Subcutaneous abdominal adipose tissue (tissue), 5 donors: ENCODE results near the gene SET.
A peak's percentile ranks its signal among the peaks of the same experiment; 100 is the strongest.
"Not testable (repeated sequence)": the region's sequence is repeated elsewhere in the genome, so short reads cannot be mapped to it uniquely, and the experiment has no call there.

Experiments used
- H3K27ac ChIP-seq: one replicate; pipeline ENCODE4 v1.7.0; 2013; ENCODE audit warnings: low read depth, mild to moderate bottlenecking, inconsistent platforms, low read length, moderate library complexity
- H3K27me3 ChIP-seq, 5 donors: one replicate each; pipeline ENCODE4 v1.7.0; 2013; ENCODE audit warnings: low read length in 5 of 5, inconsistent platforms in 1 of 5; ENCODE audit not compliant: control insufficient read depth in 5 of 5, insufficient read depth in 4 of 5
- H3K36me3 ChIP-seq, 5 donors: one replicate each; pipeline ENCODE4 v1.7.0; 2013; ENCODE audit warnings: low read length in 5 of 5; ENCODE audit not compliant: control insufficient read depth in 5 of 5, insufficient read depth in 5 of 5
- H3K4me1 ChIP-seq, 5 donors: one replicate each; pipeline ENCODE4 v1.7.0; 2013; ENCODE audit warnings: low read length in 5 of 5, mild to moderate bottlenecking in 3 of 5, moderate library complexity in 1 of 5; ENCODE audit not compliant: control insufficient read depth in 5 of 5, insufficient read depth in 5 of 5
- H3K4me3 ChIP-seq, 5 donors: one replicate each; pipeline ENCODE4 v1.7.0; 2013; ENCODE audit warnings: low read length in 5 of 5, low read depth in 1 of 5
- H3K9ac ChIP-seq, 5 donors: one replicate each; pipeline ENCODE4 v1.7.0; 2013; ENCODE audit warnings: low read length in 5 of 5, mild to moderate bottlenecking in 4 of 5, moderate library complexity in 3 of 5
- H3K9me3 ChIP-seq, 5 donors: one replicate each; pipeline ENCODE4 v1.7.0; 2013; ENCODE audit warnings: low read length in 5 of 5; ENCODE audit not compliant: control insufficient read depth in 5 of 5
- donor health status: healthy.
- donor health status: healthy.
- donor health status: healthy.
- donor health status: healthy.
- donor health status: healthy.

The SET gene, protein sequence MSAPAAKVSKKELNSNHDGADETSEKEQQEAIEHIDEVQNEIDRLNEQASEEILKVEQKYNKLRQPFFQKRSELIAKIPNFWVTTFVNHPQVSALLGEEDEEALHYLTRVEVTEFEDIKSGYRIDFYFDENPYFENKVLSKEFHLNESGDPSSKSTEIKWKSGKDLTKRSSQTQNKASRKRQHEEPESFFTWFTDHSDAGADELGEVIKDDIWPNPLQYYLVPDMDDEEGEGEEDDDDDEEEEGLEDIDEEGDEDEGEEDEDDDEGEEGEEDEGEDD

DNA sequence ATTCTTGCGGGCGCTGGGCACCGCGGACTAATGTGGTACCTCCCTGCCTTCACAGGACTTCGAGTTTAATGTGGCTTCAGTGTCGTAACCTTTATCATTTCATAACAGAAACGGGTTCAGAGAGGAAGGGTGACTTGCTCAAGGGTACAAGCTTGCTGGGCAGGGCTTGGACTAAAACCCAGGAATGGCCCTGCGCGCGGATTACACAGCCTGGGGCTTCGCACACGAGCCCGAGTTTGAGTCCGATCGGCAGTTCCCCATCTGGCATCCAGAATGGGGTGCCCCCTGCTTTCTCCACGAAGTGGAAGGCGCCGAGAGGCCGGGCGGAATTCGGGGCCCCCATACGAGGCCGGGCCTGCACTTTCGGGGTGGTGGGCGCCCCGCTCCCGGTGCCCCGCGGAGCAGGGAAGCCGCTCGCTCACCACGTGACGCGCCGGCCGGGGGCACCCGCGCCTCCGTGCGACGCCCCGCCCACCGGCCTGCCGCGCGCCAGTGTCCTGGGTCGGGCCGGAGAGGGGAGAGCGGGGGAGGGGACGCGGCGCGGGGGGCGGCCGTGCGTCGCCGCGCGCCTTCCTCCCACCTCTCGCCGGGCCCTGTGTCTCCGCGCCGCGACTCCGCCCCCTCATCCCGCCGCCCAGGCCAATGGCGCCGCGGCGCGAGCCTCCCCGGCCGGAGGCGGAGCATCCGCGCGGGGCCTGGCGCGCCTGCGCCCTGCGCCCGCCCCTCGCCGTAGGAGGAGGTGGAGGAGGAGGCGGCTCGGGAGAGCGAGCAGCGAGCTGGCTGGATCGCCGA, at the start of gene SET:
Gene SET (plus strand): TSS at position 722 of the 792 bp plus-strand sequence. CDS start 361 bp downstream, outside the sequence.
- Histone ChIP-seq H3K4me3 (peak within 1 kb of the TSS; percentile 56 to 84 (median 74)), H3K9ac (peak within 1 kb of the TSS; percentile 43 to 92 (median 85)), H3K9me3 (no peaks in the 10 kb centered on the region), H3K27ac (peak within 1 kb of the TSS; percentile 89), H3K4me1 (peaks cover 2 to 51% (median 34%) of the 10 kb centered on the region in 5 donors), H3K36me3 (peaks cover 12 to 24% (median 20%) of the 10 kb centered on the region in 5 donors), H3K27me3 (no peaks in the 10 kb centered on the region)

DNA sequence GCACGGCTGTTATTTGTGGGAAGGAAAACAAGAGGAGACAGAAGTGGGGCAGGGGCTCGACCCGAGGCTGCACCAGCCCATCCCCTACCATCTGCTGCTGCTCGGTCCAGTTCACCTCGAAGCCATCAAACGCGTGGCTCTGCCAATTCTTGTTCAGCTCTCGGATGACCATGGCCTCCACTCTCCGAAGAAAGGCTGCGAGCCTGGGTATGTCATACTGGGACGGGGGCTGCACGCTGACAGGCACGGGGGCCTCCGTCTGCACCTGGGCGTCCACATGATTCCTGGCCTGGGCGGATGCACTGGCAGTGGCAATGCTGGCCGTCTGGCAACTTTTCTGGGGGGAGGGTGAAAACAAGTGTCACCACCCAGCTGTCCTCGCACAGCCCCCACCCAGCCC, 48.4 kb upstream of the SET start:
- Histone ChIP-seq H3K4me3 (no peak overlapping the region), H3K9me3 (no peaks in the 10 kb centered on the region), H3K27ac (no peak overlapping the region), H3K9ac (no peak overlapping the region), H3K36me3 (peaks cover 0 to 12% (median 4%) of the 10 kb centered on the region in 5 donors), H3K27me3 (no peaks in the 10 kb centered on the region), H3K4me1 (peaks cover 0 to 10% (median 7%) of the 10 kb centered on the region in 5 donors)

DNA sequence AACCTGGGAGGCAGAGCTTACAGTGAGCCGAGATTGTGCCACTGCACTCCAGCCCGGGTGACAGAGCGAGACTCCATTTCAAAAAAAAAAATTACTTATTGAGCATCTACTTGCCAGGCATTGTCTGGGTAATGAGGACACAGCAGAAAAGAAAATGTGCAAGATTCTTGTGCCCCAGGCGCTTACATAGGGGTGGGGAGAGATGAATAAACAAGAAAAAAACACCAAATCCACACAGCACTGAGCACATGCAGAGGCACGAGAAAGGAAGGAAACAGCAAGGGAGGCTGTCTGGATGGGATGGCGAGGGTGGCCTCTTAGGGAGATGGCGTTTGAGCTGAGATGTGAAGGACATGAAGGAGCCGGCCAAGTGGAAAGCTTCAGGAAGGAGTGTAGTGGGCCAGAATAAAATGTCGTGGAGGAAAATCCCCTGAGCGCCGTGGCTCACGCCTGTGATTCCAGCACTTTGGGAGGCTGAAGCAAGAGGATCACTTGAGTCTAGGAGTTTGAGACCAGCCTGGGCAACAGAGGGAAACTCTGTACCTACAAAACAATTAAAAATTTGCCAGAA, 46.3 kb upstream of the SET start:
- H3K9ac ChIP-seq = no peak overlapping the region
- no peaks in the 10 kb centered on the region for H3K27me3 ChIP-seq
- H3K4me1 ChIP-seq = no peaks in the 10 kb centered on the region
- no peak overlapping the region for H3K4me3 ChIP-seq
- no peaks in the 10 kb centered on the region for H3K9me3 ChIP-seq
- H3K27ac ChIP-seq = no peak overlapping the region
- H3K36me3 ChIP-seq = peaks cover 0 to 12% (median 4%) of the 10 kb centered on the region in 5 donors

DNA sequence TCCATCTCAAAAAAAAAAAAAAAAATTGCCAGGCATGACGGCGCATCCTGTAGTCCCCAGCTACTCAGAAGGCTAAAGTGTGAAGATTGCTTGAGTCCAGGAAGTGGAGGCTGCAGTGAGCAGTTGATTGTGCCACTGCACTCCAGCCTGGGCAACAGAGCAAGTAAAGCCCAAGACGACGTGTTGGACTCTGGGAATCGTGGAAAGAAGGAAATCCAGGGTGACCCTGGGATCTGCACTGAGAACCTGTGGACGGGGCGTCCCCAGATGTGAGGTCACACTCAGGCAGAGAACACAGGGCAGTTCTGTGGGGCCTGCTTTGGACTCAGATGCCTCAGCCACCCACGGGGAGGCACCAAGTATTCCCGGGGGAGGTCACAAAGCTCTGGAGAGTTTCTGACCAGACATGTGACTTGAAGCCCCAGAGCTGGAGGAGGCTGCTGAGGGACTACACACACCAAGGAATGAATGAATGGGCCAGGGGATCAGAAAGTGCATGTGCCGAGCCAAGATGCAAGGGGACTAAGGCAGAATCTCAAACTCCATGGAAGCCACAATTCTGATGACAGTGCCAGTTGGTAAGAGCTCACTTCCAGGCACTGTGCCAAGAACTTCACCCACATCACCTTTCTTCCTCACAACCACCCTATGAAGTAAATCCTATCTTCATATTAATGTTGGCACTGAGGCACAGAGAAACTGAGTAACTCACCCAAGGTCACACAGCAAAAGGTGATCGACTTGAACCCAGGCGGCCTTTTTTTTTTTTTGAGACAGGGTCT, 45.3 kb upstream of the SET start:
- H3K27ac ChIP-seq = no peak overlapping the region
- H3K9ac ChIP-seq = no peak overlapping the region
- no peaks in the 10 kb centered on the region for H3K9me3 ChIP-seq
- peaks cover 0 to 8% (median 4%) of the 10 kb centered on the region in 5 donors for H3K36me3 ChIP-seq
- no peaks in the 10 kb centered on the region for H3K27me3 ChIP-seq
- H3K4me3 ChIP-seq = no peak overlapping the region
- no peaks in the 10 kb centered on the region for H3K4me1 ChIP-seq

DNA sequence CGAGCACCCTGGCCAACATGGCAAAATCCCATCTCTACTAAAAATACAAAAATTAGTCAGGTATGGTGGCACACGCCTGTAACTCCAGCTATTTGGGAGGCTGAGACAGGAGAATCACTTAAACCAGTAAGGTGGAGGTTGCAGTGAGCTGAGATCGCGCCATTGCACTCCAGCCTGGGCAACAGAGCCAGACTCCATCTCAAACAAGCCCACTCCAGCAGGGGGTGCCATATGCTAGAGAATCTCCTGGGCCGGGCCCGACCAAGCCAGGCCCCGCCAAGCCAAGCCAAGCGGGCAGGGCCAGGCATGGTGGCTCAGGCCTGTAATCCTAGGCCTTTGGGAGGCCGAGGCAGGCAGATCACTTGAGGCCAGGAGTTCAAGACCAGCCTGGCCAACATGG, 40.8 kb upstream of the SET start:
- not testable (repeated sequence) for H3K9me3 ChIP-seq, H3K9ac ChIP-seq, H3K27me3 ChIP-seq, H3K4me1 ChIP-seq, H3K4me3 ChIP-seq, H3K27ac ChIP-seq, H3K36me3 ChIP-seq

DNA sequence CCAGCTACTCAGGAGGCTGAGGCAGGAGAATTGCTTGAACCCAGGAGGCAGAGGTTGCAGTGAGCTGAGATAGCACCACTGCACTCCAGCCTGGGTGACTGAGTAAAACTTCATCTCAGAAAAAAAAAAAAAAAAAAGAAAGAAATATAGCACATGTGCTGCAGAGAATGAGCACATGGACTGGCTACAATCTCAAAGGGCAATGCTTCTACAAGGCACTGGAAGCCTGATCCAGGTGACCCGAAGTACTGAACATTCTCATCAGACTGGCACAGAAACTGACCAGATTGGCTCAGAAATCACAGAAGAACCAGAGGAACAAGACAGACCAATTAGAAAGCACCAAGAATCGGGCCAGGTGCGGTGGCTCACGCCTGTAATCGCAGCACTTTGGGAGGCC, 37.2 kb upstream of the SET start:
- no peak overlapping the region for H3K4me3 ChIP-seq
- no peaks in the 10 kb centered on the region for H3K27me3 ChIP-seq
- no peak overlapping the region for H3K27ac ChIP-seq
- peaks cover 0 to 5% (median 5%) of the 10 kb centered on the region in 5 donors for H3K4me1 ChIP-seq
- H3K9ac ChIP-seq = no peak overlapping the region
- no peaks in the 10 kb centered on the region for H3K9me3 ChIP-seq
- H3K36me3 ChIP-seq = no peaks in the 10 kb centered on the region

DNA sequence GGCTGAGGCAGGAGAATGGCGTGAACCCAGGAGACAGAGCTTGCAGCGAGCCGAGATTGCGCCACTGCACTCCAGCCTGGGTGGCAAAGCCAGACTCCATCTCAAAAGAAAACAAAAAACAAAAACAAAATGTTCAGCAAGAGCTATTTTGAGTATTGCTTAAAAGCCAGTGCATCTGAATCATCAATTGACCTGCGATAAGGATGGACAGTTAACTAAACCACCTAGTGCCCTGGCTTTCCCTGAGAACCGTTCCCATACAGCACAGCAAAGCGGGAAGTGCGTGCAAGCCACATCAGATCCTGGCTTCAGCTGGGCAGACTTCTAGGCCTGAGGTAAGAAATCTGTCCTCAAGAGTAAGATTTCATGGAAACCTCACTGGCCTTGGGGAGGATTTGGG, 35.1 kb upstream of the SET start:
- H3K9ac ChIP-seq = no peak overlapping the region
- H3K4me1 ChIP-seq = peaks cover 0 to 9% (median 5%) of the 10 kb centered on the region in 5 donors

DNA sequence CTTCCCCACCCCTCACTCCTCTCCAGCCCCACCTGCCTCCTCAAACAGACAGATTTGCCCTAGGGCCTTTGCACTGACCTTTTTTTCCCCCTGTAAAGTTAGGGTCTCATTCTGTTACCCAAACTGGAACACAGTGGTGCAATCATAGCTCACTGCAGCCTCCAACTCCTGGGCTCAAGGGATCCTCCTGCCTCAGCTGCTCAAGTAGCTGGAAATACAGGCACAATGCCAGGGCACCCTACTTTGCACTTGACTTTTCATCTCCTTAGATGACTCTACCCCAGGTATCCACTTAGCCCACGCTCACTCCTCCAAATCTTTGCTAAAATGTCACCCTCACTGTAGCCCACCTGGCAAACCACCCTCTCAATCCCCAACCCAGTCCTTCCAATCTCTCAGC, 34.5 kb upstream of the SET start:
- peaks cover 0 to 9% (median 5%) of the 10 kb centered on the region in 5 donors for H3K4me1 ChIP-seq

More for the DNA sequence above, 35.1 kb upstream of the SET start:
- Histone ChIP-seq H3K4me3 (no peak overlapping the region), H3K27ac (no peak overlapping the region), H3K9me3 (no peaks in the 10 kb centered on the region), H3K27me3 (no peaks in the 10 kb centered on the region), H3K36me3 (no peaks in the 10 kb centered on the region)

DNA sequence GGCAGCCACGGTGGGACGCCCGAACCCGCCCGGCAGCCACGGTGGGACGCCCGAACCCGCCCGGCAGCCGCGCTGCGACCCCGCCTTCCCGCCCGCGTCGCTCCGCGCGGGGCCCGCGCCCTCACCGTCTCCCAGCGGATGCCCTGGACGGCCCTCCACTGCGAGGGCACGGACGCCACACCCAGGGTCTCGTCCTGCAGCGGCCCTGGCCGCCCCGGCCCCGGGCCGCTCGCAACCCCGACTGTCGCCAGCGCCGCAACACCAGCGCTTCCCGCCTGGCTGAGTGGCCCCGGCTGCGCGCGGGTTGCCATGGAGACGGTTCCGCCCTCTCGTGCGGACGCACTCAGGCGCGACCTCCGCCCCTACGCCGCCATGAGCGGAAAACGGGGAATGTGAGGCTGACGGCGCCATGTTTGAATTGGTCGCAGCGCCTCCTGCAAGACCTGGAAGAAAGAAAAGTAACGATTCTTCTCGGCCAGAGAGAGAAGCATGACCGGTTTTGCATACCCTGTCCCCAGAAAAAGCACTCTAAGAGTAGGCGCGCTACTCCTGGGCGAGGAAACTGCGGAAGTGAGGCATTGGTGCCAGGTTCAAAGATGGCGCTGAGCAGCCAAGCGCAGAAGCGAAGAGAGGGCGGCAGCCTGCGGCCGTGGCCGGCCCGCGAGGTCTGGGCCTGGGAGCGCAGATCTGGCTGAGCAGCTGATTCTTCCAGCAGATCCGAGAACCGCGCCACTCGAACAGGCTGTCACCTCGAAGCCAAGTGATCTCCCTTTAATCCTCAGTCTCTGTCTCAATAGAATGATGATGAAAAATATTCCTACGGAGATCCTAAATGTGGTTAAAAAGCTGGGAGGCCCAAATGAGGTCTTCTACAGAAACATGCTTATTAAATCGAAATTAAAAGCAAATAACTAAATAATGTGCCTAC, 32.3 kb upstream of the SET start, which contains the start of gene DYNC2I2:
Gene DYNC2I2 (minus strand): TSS at position 432 of the 928 bp plus-strand sequence. CDS start 121 bp downstream, at position 311.
- peaks cover 0 to 9% (median 5%) of the 10 kb centered on the region in 5 donors for H3K4me1 ChIP-seq
- no peaks in the 10 kb centered on the region for H3K36me3 ChIP-seq
- H3K9ac ChIP-seq = peak within 1 kb of the TSS; percentile 76 to 87 (median 82)
- peak within 1 kb of the TSS; percentile 69 to 85 (median 77) for H3K4me3 ChIP-seq
- H3K27me3 ChIP-seq = no peaks in the 10 kb centered on the region
- no peaks in the 10 kb centered on the region for H3K9me3 ChIP-seq
- H3K27ac ChIP-seq = peak within 1 kb of the TSS; percentile 98

More for the DNA sequence above, 34.5 kb upstream of the SET start:
- no peaks in the 10 kb centered on the region for H3K9me3 ChIP-seq
- no peaks in the 10 kb centered on the region for H3K27me3 ChIP-seq
- no peaks in the 10 kb centered on the region for H3K36me3 ChIP-seq
- H3K9ac ChIP-seq = no peak overlapping the region
- H3K4me3 ChIP-seq = no peak overlapping the region
- H3K27ac ChIP-seq = no peak overlapping the region
